GM10847 (cell line): ENCODE data around the gene KIF6.

Source experiments
- POLR2A ChIP-seq: IDR thresholded peaks from 2 replicates; pipeline ENCODE4 v1.6.1; 2011; ENCODE audit not compliant: insufficient read length; ENCODE audit errors: extremely low read depth

Gene KIF6

GRCh38 chr6:39593646-39594045, 131.6 kb downstream of the KIF6 start:
- TF ChIP-seq POLR2A, result no peak

- TF ChIP-seq POLR2A, result no peak
These were observed 134.3 kb downstream of the KIF6 start for GRCh38 chr6:39590871-39591393.

- no peak for TF ChIP-seq POLR2A
These were observed 138.1 kb downstream of the KIF6 start for GRCh38 chr6:39587080-39587479.

- TF ChIP-seq POLR2A, result no peak
These were observed 139.6 kb downstream of the KIF6 start for GRCh38 chr6:39585641-39586040.

GRCh38 chr6:39577446-39578165, 147.6 kb downstream of the KIF6 start:
- TF ChIP-seq POLR2A, result no peak

GRCh38 chr6:39576556-39577303, 148.5 kb downstream of the KIF6 start:
- TF ChIP-seq POLR2A, result no peak

- TF ChIP-seq POLR2A, result no peak
These were observed 150.2 kb downstream of the KIF6 start for GRCh38 chr6:39574991-39575390.

- no peak for TF ChIP-seq POLR2A
These were observed 151.7 kb downstream of the KIF6 start for GRCh38 chr6:39573541-39573940.

GRCh38 chr6:39572661-39573340, 152.4 kb downstream of the KIF6 start:
- no peak for TF ChIP-seq POLR2A

GRCh38 chr6:39568896-39569295, 156.3 kb downstream of the KIF6 start:
- no peak for TF ChIP-seq POLR2A

- no peak for TF ChIP-seq POLR2A
These were observed 158.1 kb downstream of the KIF6 start for GRCh38 chr6:39567091-39567490.

- TF ChIP-seq POLR2A, result no peak
These were observed 158.8 kb downstream of the KIF6 start for GRCh38 chr6:39566456-39566855.

- no peak for TF ChIP-seq POLR2A
These were observed 159.3 kb downstream of the KIF6 start for GRCh38 chr6:39565956-39566355.

- no peak for TF ChIP-seq POLR2A
These were observed 161.5 kb downstream of the KIF6 start for GRCh38 chr6:39563566-39564311.

GRCh38 chr6:39561536-39562266, 163.5 kb downstream of the KIF6 start:
- no peak for TF ChIP-seq POLR2A

GRCh38 chr6:39560915-39561314, 164.3 kb downstream of the KIF6 start:
- no peak for TF ChIP-seq POLR2A
